HepG2 (cell line): ENCODE measurements around the gene PRKCE.

Experiments used
- CHCHD3 ChIP-seq: sonication (generic); formaldehyde crosslinking; IDR thresholded peaks from 2 replicates; pipeline ENCODE4 v1.8.0; 2022; ENCODE audit warnings: mild to moderate bottlenecking, missing genetic modification reagents, moderate library complexity
- EP300 ChIP-seq, 3 experiments: sonication (generic) in 1 of 3; formaldehyde crosslinking in 1 of 3; IDR thresholded peaks; 2 replicates each; pipeline versions ENCODE4 v1.5.1 to v1.6.1; 2011 to 2020; ENCODE audit warnings: low read depth in 2 of 3, low read length in 2 of 3, borderline replicate concordance in 1 of 3, improper control_type of control experiment in 1 of 3, mild to moderate bottlenecking in 1 of 3, missing genetic modification reagents in 1 of 3, moderate library complexity in 1 of 3
- TF ChIP-seq, protein P1 (sequence below): sonication (generic); formaldehyde crosslinking; IDR thresholded peaks from 2 replicates; pipeline ENCODE4 v1.5.1; 2020; ENCODE audit warnings: mild to moderate bottlenecking, missing genetic modification reagents, borderline replicate concordance
- TF ChIP-seq, protein P2 (sequence below): sonication (generic); formaldehyde crosslinking; IDR thresholded peaks from 2 replicates; pipeline ENCODE4 v1.5.0; 2020; ENCODE audit warnings: mild to moderate bottlenecking, missing genetic modification reagents, moderate library complexity

DNA sequence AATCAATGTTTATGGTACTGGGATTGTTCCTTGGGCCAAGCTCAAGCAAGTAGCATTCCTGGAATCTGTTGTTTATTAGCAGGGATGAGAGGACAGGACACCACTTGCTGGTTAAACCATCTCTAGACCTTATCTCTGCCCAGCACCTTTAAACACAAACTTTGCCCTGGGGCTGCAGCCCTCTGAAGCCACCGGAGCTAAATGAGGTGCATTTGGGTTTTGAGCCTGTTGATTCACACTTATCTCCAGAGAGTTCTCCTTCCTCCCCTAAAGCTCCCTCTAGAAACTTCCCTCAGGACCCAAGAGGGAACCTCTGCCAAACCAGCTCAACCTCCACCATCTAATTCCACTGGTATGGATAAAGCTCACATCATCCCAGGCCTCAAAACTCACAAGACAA is 551.0 kb downstream of the PRKCE start:
- TF ChIP-seq CHCHD3 (CRISPR knock-in tag) (no peak), EP300 (IDR thresholded peaks at IDR 0.05; ENCODE audit: low read depth in 2 of 2, low read length in 2 of 2) (no peak), EP300 (CRISPR knock-in tag; IDR thresholded peaks at IDR 0.05; ENCODE audit: borderline replicate concordance) (no peak)
- TF ChIP-seq, protein P1, sequence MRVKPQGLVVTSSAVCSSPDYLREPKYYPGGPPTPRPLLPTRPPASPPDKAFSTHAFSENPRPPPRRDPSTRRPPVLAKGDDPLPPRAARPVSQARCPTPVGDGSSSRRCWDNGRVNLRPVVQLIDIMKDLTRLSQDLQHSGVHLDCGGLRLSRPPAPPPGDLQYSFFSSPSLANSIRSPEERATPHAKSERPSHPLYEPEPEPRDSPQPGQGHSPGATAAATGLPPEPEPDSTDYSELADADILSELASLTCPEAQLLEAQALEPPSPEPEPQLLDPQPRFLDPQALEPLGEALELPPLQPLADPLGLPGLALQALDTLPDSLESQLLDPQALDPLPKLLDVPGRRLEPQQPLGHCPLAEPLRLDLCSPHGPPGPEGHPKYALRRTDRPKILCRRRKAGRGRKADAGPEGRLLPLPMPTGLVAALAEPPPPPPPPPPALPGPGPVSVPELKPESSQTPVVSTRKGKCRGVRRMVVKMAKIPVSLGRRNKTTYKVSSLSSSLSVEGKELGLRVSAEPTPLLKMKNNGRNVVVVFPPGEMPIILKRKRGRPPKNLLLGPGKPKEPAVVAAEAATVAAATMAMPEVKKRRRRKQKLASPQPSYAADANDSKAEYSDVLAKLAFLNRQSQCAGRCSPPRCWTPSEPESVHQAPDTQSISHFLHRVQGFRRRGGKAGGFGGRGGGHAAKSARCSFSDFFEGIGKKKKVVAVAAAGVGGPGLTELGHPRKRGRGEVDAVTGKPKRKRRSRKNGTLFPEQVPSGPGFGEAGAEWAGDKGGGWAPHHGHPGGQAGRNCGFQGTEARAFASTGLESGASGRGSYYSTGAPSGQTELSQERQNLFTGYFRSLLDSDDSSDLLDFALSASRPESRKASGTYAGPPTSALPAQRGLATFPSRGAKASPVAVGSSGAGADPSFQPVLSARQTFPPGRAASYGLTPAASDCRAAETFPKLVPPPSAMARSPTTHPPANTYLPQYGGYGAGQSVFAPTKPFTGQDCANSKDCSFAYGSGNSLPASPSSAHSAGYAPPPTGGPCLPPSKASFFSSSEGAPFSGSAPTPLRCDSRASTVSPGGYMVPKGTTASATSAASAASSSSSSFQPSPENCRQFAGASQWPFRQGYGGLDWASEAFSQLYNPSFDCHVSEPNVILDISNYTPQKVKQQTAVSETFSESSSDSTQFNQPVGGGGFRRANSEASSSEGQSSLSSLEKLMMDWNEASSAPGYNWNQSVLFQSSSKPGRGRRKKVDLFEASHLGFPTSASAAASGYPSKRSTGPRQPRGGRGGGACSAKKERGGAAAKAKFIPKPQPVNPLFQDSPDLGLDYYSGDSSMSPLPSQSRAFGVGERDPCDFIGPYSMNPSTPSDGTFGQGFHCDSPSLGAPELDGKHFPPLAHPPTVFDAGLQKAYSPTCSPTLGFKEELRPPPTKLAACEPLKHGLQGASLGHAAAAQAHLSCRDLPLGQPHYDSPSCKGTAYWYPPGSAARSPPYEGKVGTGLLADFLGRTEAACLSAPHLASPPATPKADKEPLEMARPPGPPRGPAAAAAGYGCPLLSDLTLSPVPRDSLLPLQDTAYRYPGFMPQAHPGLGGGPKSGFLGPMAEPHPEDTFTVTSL (CRISPR knock-in tag), result no peak
- TF ChIP-seq, protein P2, sequence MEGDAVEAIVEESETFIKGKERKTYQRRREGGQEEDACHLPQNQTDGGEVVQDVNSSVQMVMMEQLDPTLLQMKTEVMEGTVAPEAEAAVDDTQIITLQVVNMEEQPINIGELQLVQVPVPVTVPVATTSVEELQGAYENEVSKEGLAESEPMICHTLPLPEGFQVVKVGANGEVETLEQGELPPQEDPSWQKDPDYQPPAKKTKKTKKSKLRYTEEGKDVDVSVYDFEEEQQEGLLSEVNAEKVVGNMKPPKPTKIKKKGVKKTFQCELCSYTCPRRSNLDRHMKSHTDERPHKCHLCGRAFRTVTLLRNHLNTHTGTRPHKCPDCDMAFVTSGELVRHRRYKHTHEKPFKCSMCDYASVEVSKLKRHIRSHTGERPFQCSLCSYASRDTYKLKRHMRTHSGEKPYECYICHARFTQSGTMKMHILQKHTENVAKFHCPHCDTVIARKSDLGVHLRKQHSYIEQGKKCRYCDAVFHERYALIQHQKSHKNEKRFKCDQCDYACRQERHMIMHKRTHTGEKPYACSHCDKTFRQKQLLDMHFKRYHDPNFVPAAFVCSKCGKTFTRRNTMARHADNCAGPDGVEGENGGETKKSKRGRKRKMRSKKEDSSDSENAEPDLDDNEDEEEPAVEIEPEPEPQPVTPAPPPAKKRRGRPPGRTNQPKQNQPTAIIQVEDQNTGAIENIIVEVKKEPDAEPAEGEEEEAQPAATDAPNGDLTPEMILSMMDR, result no peak
